Activated CD8-positive, alpha-beta memory T cell treated with anti-CD3 and anti-CD28 coated beads, Interleukin-2, amount 50 U/mL, for 4 hours (primary cell): ENCODE data around the gene ERG.

Experiments used
- DNase-seq: peaks from one replicate; pipeline ENCODE4 v3.0.0-alpha.2; 2020

ERG gene, protein sequence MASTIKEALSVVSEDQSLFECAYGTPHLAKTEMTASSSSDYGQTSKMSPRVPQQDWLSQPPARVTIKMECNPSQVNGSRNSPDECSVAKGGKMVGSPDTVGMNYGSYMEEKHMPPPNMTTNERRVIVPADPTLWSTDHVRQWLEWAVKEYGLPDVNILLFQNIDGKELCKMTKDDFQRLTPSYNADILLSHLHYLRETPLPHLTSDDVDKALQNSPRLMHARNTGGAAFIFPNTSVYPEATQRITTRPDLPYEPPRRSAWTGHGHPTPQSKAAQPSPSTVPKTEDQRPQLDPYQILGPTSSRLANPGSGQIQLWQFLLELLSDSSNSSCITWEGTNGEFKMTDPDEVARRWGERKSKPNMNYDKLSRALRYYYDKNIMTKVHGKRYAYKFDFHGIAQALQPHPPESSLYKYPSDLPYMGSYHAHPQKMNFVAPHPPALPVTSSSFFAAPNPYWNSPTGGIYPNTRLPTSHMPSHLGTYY

DNA sequence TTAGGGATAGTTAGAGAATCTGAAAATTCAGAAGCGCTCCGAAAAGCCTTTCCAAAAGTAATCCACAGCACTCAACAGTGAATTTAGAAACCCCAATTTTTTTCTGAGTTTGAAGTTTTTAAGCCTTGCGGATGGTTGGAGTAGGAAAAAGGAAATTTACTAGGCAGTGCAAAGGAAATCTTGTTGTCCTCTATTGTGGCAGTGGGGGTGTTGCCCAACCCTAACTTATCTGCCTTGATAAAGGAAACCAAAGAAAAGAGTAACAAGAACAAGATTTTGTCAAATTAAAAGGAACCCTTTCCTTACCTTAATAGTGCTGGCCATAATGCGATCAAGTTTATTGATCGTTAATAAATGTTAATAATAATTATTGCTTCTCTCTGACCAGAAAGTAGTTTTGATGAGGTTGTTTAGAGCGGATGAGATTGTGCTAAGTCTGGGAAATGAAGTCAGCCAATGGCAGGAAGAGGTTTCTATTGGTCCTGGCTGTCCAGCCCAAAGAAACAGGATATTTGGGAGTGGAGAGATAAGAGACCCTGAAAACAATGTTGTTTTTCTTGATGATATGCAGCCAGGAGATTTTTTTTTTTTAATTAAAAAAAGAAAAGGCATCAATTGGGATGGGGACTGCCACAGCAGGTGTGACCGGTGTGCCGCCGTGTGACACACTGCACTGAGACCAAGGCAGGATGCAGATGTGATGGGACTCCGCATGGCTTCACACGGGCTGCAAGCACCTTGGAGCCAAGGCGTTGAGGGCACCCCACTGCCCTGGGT is at the start of gene ERG:
ERG (minus strand) TSS at position 421 of the 777 bp plus-strand sequence; CDS start at position 324, 97 bp downstream.
- DNase-seq: no peak

DNA sequence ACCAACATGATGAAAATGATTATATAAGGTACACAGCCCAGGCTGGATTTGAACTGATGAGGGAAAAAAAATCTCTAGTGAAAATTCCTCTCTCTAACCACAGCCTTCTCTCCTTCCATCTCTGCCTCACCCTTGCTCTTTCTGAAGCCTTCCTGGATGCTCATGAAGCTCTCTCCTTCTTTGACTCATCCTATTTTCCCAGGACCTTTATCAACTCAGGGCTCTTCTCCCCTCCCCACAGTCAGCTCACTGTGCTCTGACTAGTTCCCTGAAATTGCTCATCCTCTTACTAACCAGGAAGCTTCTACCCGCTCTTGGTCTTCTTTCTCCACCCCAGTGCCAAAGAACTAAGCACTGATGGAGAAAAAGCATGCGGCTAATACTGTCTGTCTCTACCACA is 46.4 kb upstream of the ERG start:
- no peak for DNase-seq

DNA sequence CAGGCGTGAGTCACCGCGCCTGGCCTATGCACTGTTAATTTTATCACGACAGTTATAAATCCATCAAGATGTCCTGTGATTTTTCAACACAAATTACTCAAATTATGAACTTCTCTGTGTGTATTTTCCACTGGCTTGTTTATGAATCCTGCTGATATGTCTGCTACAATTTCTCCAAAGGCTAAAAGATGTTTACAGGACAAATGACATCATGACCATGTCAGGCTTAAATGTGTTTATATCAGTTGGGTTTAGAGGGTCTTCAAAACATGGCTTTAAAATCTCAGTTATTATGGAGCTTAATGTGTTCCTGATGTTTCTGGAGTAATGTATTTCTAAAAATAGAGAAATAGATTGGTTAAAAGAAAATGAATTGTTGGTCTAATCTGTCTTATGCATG is 44.0 kb upstream of the ERG start:
- no peak for DNase-seq

DNA sequence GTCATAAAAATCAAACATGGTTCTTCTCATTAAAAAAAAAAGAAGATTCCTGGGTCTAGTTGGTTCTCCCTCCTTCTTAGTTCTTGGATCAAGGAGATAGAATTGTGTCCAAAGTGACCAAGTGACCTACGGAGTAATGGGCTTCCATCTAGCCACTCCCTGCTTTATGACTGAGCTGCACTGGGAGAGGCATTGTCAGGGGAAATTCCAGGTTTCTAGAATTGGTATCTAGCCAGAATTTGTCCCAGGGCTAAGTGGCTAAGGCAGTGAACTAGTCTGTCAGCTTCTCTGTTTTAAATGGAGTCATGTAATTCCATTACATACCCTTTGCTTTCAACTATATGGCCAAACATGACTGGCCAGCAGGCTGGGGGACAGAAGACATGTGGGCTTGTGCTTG is 40.1 kb upstream of the ERG start:
- DNase-seq: no peak

DNA sequence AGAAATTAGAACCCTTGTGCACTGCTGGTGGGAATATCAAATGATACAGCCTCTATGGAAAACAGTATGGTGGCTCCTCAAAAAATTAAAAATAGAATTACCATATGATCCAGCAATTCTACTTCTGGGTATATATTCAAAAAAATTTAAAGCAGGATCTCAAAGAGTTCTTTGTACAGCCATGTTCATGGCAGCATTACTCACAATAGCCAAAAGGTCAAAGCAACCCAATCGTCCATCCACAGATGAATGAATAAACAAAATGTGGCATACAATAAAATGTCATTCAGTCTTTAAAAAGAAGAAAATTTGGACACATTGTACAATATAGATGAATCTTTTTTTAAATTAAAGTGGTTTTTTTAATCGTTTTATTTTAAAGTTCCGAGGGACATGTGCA is 36.3 kb upstream of the ERG start:
- no peak for DNase-seq

DNA sequence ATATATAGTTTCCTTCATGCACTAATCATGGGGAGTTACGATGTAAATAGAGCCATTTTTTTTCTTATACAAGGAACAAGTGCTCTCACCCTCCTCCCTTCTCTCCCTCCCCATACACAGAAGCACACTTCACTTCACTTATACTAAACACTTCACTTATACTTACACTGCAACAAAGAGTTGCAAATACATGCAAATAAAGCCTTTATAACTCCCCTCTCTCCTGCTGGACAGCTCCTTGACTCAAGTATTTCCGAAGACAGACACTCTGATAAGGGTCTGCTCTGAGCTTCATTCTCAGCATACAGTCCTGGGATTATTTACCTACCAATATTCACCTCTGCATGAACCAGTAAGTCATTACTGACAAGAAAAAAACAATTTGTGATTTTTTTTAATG is 35.6 kb upstream of the ERG start:
- DNase-seq: no peak

DNA sequence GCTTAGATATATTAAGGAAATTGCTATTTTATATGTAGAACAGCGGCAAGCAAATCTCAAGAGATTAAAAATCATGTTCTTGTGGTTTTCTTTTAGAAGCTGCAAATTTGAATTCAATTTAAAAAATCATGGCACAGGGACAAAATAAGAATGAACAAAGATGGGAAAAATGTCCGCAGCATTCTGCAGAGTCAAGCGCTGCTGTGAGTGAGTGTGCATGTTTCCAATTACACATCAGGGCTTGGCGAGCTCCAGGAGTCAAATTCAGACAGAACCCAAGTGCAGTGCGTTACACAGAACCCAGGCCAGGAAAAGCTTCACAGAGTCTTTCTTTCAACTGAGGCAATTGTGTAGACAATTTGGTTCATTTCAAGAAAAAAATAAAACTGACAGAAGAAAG is 33.3 kb upstream of the ERG start:
- DNase-seq: no peak

DNA sequence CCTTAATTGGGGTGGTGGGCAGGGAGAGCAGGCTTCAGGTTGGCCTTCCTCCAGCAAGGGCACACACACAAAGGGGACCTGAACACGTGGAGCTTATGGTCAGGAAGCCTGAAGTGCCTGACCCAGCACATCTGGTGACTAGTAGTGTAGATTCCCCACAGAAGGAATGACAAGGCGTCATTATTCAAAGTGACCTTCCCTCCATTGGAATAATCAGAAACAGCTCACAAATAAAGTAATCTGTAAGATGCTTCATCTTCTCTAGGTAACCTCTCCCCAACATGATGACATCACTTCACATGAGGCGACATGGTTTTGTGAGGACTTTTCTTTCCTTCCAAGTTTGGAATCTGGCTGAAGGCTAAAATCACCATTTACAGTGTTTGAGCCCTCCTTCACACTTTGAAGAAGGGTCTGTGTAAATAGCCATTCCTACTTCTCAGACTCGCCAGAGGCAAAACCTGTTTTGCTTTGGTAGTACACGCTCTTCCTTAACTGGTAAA is 32.8 kb upstream of the ERG start:
- DNase-seq: no peak

DNA sequence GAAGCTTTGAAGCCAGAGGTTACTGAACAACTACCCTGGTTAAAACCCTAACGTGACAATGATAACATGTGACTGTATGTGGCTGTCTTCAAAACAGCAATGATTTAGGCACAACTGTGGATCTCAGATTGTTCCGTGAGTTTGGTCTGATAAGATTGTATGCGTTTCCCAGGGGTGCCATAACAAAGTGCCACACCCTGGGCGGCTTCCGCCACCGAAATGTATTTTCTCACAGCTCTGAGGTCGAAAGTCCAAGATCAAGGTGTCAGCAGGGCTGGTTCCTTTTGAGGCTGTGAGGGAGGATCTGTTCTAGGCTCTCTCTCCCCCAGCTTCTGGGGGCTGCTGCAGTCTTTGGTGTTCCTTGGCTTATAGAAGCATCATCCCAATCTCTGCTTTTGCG is 29.5 kb upstream of the ERG start:
- DNase-seq: no peak

DNA sequence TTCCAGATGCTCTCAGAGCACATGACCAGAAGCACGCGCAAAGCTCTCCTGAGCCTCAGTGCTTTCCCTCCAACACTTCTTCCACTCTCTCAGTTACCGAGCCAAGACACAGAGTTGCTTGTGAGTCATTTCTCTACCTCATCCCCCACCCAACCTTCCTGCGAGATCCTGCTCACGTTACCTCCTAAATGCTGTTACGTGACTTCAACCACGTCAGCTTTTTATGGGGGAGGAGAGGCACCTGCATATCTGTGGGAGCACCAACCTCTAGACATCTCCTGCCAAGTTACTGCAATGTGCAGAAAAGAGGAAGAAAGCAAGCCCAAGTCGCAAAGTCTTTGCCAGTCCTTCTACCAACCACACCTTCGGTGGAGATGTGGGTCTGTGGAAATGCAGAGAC is 27.2 kb upstream of the ERG start:
- DNase-seq: no peak

DNA sequence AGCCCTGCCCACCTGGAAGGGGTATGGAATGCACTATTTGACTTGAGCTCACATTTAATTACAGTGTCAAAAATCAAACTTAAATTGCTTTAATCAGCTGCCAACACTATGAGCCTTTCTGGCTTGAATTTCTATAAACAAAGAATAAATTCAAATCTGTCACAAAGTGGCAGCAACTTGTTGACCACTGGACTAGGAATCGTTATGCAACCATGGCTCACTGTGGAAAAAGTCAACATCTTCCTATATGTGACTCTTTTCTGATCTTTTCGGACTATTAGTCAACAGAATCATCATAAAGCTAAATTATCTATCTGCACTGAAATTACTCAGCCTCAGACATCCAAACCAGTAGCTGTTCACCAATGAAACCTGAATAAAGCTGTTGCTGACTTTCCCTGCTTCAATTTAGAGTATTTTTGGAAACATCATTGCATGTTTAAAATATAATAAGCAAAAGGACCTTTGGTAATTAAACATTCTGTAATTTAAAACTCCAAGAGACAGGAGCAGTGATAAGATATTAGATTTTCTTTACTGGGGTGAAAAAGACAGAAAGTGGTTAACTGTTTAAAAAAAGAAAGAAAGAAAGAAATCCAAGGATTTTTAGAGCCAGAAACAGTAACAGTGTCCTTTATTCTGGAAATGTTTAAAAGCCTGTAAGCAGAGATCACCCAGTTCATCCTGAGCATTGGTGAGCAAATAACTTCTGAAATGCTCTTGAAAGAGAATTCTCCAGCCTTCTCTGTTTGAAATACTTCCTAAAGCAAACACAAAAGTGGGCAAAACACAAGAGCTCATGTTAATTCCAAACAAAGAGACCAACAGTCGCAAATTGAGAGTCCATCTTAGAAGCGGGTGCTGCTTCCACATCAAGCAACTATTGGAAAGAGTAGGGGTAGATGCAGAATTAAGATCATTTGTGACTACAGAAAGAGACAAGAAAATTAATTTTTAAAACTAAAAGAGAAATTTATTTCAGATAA is 26.2 kb upstream of the ERG start:
- DNase-seq: no peak

DNA sequence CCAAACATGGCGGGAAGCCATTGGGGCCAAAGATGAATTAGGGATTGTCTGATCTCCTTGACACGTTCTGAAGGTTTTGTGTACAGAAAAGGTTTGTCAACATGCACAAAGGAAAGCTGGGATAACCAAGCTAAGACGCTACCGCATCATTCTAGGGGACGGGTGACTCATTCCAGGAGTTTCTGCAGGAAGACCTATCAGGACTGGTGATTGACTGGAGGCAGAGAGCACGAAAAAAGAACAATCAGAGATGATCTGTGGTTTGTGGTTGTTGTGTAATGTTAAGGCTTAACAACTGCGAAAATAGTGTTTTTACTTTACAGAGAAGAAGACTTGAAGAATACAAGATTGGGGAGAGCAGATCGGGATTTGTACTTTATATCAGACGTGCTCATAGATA is 22.2 kb upstream of the ERG start:
- no peak for DNase-seq

DNA sequence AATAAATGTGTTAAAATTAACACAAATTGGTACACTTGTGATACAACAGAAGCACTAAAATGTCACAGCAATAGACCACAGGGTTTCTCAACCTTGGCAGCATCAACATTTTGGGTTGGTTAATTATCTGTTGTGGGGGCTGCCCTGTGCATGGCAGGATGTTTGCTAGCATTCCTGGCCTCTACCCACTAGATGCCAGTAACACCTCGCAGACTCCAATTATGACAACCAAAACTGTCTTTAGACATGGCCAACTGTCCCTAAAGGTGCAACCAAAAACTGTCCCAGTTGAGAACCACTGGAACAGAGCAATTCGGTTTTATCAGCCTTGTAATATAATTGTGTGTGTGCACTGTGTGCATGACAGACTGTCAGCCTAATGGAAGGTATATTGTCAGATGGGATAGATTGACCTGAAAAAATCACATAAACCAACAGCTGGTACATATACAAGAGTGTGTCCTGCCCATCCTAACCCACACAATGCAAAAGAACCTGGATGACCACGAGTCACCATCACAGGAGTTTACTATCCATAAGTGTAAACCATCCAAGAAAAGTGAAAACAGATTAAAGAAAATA is 13.5 kb upstream of the ERG start:
- no peak for DNase-seq

DNA sequence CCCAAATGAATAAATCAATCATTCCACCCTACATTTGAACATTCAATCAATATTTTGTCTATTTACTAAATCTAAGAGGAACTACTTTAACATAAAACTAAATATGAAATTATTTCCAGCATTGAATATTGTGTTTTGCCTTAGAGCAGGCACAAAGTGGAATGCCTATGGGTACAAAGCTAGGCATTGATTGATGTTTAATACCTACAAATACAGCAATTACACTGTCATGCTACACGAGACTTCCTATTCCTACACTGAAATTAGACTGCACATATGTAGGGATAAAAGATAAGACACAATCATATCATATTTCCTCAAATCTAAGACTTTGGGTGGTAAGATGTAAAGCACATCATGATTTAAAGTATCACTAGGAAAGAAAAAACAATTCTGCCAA is 12.9 kb upstream of the ERG start:
- no peak for DNase-seq

DNA sequence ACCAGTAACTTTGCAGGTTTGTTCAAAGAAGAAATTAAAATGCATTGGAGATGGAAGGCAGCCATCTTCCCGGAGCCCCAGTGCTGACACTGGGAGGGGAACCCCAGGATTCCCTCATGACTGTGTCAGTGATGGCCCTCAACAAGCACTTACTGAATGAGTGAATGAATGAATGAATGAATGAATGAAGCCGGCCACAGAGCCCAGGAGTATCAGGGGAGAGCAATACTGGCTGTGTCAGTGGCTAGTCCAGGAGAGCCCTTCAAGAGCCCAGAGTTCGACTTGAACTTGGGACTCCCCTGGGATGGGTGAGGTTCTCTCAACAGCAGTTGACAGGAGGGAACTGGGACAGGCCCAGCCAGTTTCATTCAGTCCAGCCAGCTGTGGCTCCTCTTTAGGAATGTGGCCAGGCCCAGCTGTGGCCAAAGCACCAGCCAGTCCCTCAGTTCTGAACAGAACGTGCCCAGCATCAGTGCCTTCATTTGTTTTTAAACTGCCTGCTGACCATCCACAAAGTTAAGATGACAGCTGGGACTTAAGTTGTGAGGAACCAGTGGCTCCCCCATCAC is 9.2 kb upstream of the ERG start:
- no peak for DNase-seq

DNA sequence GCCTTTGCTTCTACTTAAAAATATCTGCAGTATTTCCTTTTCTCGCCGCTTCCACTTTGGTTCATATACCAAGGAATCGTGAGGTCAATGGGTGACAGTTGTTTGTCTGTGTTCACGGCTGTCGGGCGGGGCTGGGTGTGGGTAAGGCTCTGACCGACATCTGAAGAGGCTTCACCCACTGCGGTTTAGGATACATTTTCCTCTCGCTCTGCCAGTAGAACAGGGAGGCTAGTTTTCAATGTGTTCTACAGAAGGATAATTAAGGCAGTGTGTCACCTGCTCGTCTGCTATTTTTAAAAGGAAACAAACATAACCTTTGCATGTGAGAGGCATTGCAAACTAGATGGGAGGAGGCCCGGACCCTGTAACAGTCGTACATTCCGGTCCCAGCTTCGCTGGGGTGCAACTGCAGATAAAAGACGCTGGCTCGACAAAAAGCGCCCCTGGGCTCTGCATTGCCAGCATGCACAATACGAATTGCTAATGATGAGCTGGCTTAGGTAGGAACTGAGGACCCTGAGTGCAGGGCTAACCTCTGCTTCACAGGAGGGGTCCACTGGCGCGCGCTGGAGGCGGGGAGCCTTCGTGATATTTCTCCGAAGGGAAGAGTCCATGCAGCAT is 8.5 kb upstream of the ERG start:
- no peak for DNase-seq

DNA sequence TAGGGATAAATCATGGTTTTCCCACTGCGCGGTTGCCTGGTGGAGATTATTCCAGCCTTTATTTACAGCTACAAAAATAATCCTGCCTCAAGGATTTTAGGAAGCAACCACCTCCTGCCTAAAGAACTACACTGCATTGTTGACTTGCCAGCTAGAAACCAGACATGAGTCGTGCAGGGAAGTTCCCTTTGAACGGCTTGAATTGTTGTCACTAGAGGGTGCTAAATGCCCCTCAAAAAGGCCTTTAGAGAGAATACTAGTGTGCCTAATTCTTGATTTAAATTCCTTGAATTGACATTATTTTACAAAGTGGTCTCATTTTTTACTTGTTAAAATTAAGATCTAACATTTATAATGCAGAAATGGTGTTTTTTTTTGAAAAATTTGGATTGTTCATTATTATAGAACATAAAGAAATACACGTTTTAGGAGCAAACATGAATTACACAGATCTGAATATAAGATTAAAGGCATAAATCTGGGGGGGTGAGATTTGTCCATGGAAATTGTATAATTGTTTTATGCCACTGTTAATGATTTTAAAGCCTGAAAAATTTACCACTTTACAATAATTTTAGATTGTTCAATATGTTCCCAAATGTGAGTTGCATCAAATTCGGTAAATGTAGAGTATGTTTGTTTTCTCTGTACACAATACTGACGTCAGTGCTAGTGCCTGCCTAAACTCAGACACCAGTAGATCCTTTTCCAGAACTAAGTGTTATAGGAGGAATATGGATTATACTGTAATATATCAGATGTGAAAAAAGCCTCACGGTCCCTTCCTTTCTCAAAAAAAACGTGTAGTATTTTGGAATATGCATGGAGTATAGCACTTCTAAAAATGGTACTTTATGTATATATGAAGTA is 7.6 kb upstream of the ERG start:
- no peak for DNase-seq

DNA sequence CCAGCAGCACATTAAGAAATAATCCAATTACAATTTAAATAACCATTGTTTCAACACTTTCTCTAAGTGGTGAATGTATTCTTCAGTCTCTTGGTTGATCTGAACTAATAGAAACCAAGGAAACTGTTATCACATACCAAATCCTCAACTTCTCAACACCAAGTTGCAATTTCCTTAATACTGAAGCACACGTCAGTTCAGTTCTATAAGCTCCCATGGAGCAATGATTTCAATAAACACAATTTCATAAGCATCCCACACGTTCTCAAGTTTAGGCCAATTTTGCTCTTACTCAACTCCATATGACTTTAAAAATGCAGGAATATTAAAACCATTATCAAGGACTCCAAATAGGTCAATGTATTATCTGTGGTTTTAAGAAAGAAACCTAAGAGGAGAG is 5.8 kb upstream of the ERG start:
- no peak for DNase-seq

DNA sequence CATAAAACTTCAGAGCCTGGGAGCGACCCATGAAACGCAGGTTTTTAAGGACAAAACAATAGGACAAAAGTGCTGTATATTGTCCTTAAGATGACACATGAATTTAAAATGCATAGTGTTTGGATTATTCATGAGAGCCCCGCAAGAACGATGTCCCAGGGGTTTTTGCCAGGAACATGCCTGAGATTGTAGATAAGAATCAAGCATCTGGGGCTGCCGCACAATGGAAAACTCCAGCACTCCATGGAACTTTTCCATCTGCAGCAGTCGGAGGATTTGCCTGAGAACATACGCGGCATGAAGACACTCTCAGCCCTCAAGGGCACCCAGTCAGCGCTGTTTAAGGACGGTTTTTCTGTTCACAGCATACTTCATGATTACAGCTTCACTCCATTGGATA is 5.3 kb upstream of the ERG start:
- no peak for DNase-seq

DNA sequence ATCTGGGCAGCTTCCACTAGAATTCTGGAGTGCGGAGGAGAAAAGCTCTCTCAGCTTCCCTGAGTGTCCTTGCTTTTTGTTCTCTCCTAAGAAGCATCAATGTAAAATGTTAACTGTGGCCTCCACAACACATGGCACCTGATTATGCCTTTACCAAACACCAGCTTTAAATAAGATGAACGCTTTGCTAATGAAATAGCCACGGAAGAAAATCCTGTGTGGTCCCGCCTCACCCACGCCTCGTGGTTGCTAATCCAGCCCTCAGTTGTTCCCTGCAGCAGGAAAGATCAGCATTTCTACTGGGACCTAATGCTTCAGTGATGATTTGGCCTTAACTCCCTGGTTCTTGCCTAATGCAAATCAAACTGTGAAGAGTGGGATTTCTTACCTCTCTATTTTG is 1.8 kb upstream of the ERG start:
- no peak for DNase-seq

DNA sequence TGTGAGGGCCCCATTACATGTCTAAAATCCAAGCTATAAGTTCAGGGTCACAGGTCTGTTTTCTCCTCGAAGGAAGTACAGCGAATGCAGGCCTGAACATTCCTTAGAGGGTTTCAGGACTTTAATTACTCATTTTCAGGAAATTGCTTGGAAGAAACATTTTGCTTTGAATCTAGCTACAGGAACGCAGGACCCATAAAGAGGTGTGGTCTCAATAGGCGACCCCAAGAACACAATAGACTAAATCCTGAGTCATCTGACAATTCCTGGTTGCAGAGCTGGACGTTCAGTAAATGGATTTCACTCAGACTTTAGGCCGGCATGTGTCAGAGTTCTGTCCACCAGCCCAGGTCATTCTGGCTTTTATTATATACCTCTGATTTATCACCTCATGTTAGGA is 1.0 kb upstream of the ERG start:
- DNase-seq: no peak
